GM10847 (cell line): ENCODE results near the gene CRABP1.

Experiments
- POLR2A ChIP-seq: IDR thresholded peaks from 2 replicates; pipeline ENCODE4 v1.6.1; 2011; ENCODE audit not compliant: insufficient read length; ENCODE audit errors: extremely low read depth

Gene CRABP1

DNA sequence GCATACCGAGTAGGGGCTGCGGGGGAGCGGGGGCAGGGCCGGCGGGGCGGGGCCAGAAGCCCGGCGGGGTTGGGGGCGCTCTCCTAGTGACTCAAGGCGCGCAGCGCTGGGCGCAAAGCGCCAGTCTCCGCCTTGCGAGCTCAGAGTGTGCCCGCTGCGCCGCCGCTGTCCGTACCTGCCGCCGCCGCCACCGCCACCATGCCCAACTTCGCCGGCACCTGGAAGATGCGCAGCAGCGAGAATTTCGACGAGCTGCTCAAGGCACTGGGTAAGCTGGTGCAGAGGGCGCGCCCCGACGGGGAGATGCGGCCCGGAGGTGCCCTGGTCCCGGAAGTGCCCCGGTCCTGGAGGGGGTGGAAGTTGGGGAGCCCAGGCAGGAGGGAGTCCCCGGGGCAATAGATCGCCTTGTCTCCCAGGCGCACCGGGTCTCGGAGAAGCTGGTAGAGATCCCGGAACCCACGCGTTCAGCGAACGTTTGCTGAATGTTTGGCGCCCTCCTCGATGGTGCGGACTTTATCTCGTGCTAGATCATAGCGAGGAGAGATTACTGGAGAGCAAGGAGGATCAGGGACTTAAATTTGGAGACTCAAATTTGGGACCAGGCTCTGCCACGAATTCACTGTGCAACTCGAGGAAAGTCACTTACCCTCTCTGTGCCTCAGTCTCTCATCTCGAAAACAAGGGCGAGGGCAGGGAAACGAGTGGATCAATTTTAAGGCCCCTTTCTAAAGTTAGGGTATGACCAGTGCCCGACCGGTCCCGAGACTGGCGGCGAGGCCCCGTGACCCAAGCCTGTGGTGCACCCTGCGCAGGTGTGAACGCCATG, at the start of gene CRABP1:
Gene CRABP1, plus strand, starts transcription at position 123 of the 826 bp plus-strand sequence. Its CDS starts 76 bp downstream, at position 199.
- TF ChIP-seq POLR2A = no peak

DNA sequence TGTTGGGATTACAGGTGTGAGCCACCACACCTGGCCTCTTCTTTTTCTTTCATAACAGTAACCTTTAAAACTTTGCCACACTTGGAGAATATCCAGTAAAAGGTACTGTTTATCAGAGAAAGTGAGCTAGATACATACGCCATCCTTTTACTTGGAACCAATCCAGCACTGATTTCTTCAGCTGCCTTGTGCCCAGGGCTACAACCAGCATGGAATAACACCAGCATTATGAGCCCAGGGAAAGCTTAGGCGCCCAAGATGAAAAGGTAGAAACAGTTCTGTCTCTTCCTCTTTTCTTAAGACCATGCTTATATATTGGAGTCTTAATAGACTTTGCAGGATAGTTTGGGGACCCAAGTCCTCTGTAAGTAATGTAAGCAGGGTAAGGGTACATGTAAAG, 49.1 kb upstream of the CRABP1 start:
- TF ChIP-seq POLR2A = no peak

DNA sequence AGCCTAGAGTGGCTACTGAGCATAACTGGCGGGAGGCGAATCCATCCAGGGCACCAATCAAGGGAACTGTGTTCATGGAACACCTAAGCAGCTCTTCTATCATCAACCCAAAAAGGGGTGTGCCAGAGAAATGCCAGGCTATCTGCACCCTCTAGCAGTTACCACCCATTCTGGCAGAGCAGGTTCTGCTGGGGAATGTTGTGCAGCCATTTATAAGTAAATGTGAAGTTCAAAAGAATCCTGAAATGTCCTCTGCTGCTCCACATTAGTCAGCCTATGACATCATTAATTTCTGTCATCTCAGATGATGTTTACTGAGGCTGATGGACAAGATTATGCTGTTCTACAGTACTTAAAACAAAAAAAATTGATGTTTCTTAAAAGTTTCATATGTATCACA, 48.5 kb upstream of the CRABP1 start:
- no peak for TF ChIP-seq POLR2A

DNA sequence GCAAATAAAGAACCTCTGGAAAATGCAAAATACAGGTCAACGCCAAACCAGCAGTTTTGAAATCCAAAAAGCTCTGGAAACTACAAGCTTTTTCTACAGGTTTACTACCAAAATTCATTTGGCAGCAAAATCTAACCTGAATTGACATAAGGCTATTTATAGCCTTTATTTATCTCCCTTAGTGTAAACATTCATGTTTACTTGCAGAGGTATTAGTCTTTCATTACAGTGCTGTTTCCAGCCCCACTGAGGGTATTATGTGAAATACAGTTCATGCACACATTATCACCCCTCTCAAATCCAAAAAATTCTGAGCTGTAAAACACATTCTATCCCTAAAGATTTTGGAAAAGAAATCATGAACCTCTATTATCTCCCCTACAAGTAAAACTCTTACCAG, 47.9 kb upstream of the CRABP1 start:
- no peak for TF ChIP-seq POLR2A

DNA sequence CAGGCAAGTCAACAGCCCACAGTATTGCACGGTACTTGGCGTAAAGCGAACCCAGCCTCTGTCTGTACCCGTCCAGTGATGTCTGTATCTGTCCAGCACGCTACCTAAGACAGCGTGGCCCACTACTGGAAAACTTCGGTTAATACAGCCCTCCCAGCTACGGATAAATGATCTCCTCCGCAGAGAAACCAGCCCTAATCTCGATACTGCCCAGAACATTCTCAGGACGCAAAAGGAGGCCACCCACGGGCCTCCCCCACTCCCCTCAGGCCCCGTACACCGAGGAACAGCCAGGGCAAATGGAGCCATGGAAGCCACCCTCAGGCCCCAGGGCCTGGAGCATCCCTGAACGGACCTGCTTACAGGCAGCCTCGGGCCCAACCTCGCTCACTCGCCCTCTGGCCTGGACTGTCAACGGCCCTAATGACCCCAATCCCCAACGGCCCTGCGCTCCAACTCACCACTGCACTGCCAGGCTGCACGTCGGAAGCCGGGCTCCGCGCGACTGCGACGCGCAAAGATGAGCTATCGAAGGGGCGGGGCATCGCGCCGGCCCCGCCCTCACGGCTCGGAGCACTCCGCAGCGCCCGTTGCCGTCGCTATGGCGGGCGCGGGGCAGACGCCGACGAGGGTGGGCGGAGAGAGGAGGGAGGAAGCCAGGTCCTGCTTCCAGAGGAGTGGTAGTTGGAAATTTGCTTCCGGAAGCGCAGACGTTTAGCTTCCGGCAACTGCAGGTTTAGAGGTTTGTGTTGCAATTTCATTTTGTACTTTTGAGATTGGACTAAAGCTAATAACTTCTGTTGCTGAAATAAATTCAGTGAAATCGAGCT, 40.8 kb upstream of the CRABP1 start, which contains the start of gene SKIC8:
Gene SKIC8, minus strand, starts transcription at position 509 of the 830 bp plus-strand sequence. CDS start 3,923 bp downstream, outside the sequence.
- peak; percentile 91 for TF ChIP-seq POLR2A

DNA sequence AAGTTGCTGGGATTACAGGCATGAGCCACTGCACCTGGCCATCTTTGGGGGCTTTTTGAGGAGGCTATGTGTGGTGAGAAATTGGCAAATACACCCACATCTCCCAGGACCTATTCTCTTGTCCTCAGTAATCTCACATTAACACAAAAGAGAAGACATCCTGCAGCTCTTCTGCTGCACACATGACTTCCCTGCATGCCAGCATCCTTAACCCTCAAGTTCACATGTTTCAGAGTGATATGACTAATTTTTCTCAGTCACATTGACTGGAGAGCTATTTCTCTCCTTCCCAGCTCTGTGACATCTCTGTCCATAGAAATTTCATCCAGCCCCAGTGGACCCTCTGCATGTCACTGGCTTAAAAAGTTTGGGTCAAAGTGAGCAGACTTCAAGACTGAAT, 38.8 kb upstream of the CRABP1 start:
- TF ChIP-seq POLR2A = no peak

DNA sequence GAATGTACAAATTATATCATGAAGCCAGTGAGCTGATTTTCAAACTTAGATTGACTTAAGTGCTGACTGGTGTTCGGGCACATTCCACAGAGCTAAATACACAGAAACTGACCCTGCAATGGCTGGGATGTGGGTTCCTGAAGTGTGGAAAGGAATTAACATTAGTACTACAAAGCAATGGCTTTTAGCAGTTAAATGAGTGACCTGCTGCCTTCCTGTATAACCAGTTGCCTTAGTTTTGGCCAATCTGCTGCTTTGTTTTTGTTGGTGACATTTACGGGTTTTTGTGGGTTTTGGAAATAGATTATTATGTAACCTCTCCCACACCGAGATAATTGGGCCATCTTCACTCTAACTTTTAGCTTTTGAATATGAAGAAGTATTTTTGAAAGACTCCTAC, 38.3 kb upstream of the CRABP1 start:
- no peak for TF ChIP-seq POLR2A

DNA sequence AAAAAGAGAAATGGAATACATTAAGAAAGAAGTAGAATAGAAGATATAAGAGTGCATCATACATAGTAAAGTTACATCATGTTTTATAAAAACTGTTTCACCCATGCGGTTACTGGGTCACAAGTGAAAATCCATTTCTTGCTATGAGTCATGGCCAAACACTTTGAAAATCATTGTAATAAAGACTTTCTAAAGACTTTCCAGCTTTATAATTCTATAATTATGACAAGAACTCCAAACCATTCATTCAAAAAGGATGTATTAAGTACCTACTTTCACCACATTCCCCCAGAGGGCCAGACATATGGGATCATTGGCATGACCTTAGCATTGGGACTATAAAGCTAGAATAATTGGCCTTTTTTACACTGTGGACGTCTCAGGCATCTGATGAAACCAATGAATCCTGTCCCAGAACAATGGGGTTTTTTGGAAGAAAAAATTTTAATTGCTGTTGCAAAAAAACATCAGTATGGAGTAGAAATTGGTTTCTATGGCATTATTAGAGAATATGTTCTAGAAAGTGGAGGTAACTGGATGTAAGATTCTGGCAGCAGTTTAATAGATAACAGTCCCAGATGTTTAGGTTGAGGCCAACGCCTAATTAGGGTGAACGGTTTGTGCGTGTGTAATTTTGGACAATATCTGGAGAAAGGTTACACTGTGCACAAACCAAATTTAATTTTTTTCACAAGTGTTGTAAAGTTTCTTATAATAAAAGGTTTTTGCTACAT, 37.4 kb upstream of the CRABP1 start:
- TF ChIP-seq POLR2A = no peak

DNA sequence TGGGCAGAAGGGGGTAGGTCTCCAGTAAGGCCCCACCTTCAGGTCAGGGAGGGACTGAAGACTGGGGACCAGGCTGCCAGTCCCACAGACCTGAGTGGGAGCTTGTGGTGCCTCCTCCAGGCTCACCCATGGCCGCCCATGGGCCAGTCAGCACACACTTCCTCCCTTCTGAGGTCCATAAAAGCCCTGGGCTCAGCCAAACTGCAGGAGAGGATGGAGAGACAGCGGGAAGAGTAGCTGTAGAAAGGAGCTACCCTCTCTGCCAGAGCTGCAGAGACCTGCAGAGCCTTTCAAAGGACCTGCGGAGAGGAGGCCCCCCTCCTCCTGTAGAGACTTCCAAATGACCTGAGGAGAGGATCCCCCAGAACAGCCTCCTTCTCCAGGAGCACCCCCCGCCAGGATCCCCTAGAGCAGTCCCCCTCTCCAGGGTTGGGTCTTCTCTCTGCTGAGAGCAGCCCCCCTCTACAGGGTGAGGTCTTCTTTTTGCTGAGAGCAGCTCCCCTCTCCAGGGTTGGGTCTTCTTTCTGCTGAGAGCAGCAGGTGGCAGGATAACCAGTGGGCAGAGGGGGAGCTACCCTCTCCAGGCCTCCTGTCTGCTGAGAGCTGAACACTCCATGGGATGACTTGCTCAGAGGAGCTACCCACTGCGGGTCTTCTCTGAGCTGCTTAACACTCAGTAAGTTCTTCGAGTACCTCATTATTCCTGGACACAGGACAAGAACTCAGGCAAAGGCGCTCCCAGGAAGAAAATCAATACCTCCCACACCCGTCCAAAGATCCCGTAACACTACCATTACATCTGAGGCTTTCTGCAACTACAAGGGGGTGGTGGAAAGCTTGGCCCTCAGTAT, 35.7 kb upstream of the CRABP1 start:
- no peak for TF ChIP-seq POLR2A

DNA sequence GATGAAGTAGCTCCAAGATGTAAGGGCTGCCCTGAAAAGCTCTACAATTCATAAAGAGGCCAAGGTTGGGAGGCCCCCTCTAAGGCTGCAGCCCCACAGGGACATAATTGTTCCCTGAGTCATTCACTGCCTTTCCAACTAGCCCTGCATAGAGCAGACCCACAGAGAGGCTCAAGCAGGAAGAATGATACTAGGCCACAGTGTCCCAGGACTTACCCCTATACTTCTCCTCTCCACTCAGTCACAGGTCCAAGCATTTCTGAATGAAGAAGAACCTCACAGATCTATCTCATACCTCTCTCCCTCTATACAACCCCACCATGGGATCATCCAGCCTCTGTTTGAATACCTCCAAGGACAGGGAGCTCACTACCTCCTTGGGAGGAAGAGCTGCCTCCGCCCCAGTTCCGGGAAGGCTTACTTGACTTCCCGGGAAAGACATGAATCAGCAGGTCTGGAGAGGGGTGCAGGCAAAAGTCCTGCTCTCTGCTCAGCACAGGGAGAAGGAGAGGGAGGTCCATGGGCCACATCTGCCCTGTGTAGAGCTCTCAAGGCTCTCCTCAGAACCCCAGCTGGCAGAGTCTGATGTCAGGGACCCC, 33.9 kb upstream of the CRABP1 start:
- TF ChIP-seq POLR2A = no peak

DNA sequence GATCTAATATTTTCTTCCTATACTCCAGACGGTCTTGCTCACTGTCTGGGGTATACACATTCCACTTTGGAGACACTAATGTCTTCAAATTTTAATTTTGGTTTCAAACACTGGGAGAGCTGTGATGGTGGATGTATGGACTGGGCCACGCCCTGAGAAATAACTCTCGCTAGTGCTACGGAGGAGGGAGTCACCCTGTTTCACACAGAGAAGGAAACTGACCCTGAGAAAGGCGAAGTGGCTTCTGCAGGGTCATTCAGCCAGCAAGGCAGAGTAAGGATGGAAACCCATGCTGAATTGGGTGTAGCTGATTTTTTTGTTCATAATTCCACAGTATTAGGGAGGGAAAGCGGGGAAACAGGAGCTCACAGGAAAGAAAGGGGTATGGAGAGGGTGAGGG, 32.2 kb upstream of the CRABP1 start:
- TF ChIP-seq POLR2A = no peak

DNA sequence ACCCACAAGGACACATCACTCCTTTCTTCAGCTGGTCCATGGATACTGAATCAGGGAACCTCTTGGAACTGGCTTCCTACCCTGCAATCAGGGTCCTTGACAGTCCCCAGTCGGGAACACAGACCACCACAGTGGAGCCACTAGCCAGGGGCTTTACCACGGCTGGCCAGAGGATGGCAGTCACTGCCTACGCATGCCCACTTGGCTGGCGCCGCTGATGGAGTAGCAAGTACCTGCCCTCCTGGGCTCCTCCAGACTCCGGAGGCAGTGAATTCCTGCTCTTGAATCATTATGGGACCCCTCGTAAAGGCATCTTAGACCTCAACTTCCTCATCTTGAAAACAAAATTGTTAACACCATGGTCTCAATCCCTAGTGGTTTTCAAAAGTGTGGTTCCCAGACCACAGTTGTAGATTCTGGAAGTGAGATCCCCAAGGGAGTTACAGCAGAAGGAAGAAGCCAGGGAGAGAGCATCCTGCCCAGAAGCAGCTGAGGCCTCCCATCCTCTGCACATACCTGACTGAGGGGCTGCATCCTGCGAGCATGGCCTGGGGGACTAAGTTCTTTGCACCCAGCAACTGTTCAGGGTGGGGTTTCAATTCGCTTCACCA, 31.6 kb upstream of the CRABP1 start:
- TF ChIP-seq POLR2A = no peak

DNA sequence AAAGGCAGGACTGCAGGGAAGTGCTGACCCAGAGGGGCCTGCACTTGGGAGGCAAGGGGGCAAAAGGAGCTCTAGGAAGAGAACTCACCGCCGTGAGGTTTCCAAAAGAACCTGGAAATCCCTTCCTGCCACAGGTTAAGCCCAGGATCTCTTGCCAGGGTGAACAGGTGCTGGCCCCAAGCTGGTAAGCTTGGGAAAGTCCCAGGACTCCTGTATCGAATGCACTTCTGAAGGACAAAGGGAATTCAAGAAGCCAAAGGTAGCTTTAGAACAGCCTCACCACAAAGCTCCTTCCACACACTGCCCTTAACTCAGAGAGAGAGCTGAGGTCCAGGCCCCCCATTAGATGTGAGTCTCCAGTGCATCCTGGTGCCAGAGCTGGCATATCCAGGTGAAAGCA, 28.9 kb upstream of the CRABP1 start:
- TF ChIP-seq POLR2A = no peak

DNA sequence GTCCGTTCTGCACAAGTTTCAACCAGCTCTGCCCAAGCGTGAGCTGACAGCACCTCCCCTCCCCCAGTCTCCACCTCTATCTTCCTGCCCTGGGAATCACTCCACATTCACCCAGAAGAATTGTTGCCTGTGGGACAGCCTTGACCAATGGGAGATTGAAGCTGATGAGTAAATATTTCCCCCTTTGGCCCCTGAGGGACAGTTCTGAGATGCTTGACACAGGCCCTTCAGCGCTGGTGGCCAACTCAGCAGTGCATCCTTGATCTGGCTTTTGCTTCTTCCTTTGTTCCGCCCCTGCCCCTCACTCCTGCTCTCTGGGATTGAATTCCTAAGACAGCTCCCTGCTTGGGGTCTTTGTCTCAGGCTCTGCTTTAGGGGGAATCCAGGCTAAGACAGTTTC, 27.6 kb upstream of the CRABP1 start:
- no peak for TF ChIP-seq POLR2A

DNA sequence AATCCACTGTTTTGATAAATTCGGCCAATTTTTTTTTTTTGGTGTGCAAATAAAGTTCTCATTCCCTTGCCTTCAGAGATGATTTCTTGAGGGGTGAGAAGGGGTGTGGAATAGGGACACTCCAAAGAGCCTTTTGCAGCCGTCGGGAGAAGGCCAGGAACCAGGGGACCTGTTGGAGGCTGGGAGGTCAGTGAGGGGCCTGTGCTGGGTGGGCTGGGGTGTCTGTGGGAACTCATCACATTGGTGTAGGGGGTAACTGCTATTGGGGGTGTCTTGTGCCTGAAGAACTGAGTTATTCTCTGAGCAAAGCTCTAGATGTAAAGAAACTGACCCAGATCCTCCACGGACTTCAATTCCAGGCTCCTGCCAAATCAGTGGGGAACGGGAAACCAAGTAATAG, 27.2 kb upstream of the CRABP1 start:
- TF ChIP-seq POLR2A = no peak
